Stomach (tissue), 4 donors: ENCODE measurements around the gene DNER.

ENCODE experiments used
- CTCF ChIP-seq, 7 experiments: fragments of 450-650 bp in 4 of 7; fragments of 200-600 bp in 3 of 7; sonication (generic) in 3 of 7; IDR thresholded peaks; one replicate each; pipeline ENCODE4 v1.5.1; 2016 to 2019; ENCODE audit warnings: antibody characterized with exemption in 7 of 7, control low read depth in 2 of 7, mild to moderate bottlenecking in 1 of 7
- EP300 ChIP-seq: sonication (generic); formaldehyde crosslinking; IDR thresholded peaks from one replicate; pipeline ENCODE4 v1.6.1; 2017; ENCODE audit warnings: antibody characterized with exemption

GRCh38 chr2:229665158-229665557 lies 49.2 kb downstream of the DNER start:
- TF ChIP-seq EP300, result no peak
- TF ChIP-seq CTCF (IDR thresholded peaks at IDR 0.05), result no peak
